ENCODE results near the gene CNDP1. TPM values are rescaled to one million over a fixed set of nuclear protein-coding genes. Genes with fewer than 3 reads are reported as not detected.

The CNDP1 gene
- total and polyA plus RNA-seq, 2 donors (not counting 1 experiment from before 2014, with no cell fraction given), result 0.19 to 0.57 TPM

GRCh38 chr18:74513883-74514205 is 20.5 kb upstream of the CNDP1 start:
- ATAC-seq (ENCODE audit: low read depth) (no peak), DNase-seq (no peak)
- H3K9ac ChIP-seq (ENCODE audit: low read length), result no peak overlapping the region
- no peak overlapping the region for H3K27ac ChIP-seq (ENCODE audit: low read length in 2 of 2)
- H4K20me1 ChIP-seq (ENCODE audit: control insufficient read depth, insufficient read depth, low read length, poor library complexity, severe bottlenecking), result peaks cover 66% of the 10 kb centered on the region
- Mint-ChIP-seq H3K27ac (no peak overlapping the region), H3K4me1 (no peaks in the 10 kb centered on the region), H3K9me3 (ENCODE audit: insufficient read depth) (no peaks in the 10 kb centered on the region), H3K27me3 (no peaks in the 10 kb centered on the region), H3K4me3 (no peak overlapping the region)
- H3K36me3 ChIP-seq (replicated peaks in 1 of 2; ENCODE audit: control extremely low read depth in 1 of 2, control insufficient read depth in 1 of 2, extremely low read depth in 1 of 2, insufficient read depth in 2 of 2, low read length in 1 of 2), result peaks cover 9 to 94% of the 10 kb centered on the region in 2 experiments
- H3K4me2 ChIP-seq (replicated peaks; ENCODE audit: low read depth, low read length, poor library complexity, severe bottlenecking), result no peak overlapping the region
- TF ChIP-seq, protein P1, sequence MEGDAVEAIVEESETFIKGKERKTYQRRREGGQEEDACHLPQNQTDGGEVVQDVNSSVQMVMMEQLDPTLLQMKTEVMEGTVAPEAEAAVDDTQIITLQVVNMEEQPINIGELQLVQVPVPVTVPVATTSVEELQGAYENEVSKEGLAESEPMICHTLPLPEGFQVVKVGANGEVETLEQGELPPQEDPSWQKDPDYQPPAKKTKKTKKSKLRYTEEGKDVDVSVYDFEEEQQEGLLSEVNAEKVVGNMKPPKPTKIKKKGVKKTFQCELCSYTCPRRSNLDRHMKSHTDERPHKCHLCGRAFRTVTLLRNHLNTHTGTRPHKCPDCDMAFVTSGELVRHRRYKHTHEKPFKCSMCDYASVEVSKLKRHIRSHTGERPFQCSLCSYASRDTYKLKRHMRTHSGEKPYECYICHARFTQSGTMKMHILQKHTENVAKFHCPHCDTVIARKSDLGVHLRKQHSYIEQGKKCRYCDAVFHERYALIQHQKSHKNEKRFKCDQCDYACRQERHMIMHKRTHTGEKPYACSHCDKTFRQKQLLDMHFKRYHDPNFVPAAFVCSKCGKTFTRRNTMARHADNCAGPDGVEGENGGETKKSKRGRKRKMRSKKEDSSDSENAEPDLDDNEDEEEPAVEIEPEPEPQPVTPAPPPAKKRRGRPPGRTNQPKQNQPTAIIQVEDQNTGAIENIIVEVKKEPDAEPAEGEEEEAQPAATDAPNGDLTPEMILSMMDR (IDR thresholded peaks at IDR 0.05), result no peak
- no peak for TF ChIP-seq EZH2 (IDR thresholded peaks at IDR 0.05; ENCODE audit: borderline replicate concordance, insufficient read depth, low read depth, low read length, poor library complexity, severe bottlenecking)
- WGBS (ENCODE audit: insufficient coverage), result 100% methylated on average over 7 of the region's 8 CpGs
- intact Hi-C loops (cut with micrococcal nuclease), result no loop called here
- CTCF ChIA-PET, result no interaction called here
- peaks cover 46% of the 10 kb centered on the region for H3K79me2 ChIP-seq (ENCODE audit: control insufficient read depth, insufficient read depth, low read length)
- no peak overlapping the region for H3K4me3 ChIP-seq (ENCODE audit: control extremely low read depth in 1 of 5, extremely low read depth in 1 of 5, insufficient read depth in 1 of 5, low read depth in 2 of 5, low read length in 4 of 5)
- H2AFZ ChIP-seq (ENCODE audit: insufficient read depth, low read depth, low read length, poor library complexity, severe bottlenecking), result no peak overlapping the region
- POLR2A ChIA-PET, result no interaction called here
- no peaks in the 10 kb centered on the region for H3K4me1 ChIP-seq (ENCODE audit: control insufficient read depth in 2 of 2, insufficient read depth in 2 of 2, low read length in 2 of 2)
- no peaks in the 10 kb centered on the region for H3K27me3 ChIP-seq (replicated peaks in 1 of 4; ENCODE audit: control extremely low read depth in 1 of 4, control insufficient read depth in 3 of 4, insufficient read depth in 4 of 4, low read length in 3 of 4)
- H3K9me3 ChIP-seq (ENCODE audit: control extremely low read depth in 1 of 3, control insufficient read depth in 2 of 3, insufficient read depth in 1 of 3, low read length in 2 of 3), result no peaks in the 10 kb centered on the region

- Histone ChIP-seq H2AFZ (ENCODE audit: insufficient read depth, low read depth, low read length, poor library complexity, severe bottlenecking) (no peak overlapping the region), H3K9ac (ENCODE audit: low read length) (no peak overlapping the region), H3K4me2 (replicated peaks; ENCODE audit: low read depth, low read length, poor library complexity, severe bottlenecking) (no peak overlapping the region), H3K4me3 (ENCODE audit: control extremely low read depth in 1 of 5, extremely low read depth in 1 of 5, insufficient read depth in 1 of 5, low read depth in 2 of 5, low read length in 4 of 5) (no peak overlapping the region), H3K36me3 (replicated peaks in 1 of 2; ENCODE audit: control extremely low read depth in 1 of 2, control insufficient read depth in 1 of 2, extremely low read depth in 1 of 2, insufficient read depth in 2 of 2, low read length in 1 of 2) (peaks cover 9 to 95% of the 10 kb centered on the region in 2 experiments), H3K4me1 (ENCODE audit: control insufficient read depth in 2 of 2, insufficient read depth in 2 of 2, low read length in 2 of 2) (no peaks in the 10 kb centered on the region), H3K79me2 (ENCODE audit: control insufficient read depth, insufficient read depth, low read length) (peaks cover 37% of the 10 kb centered on the region), H4K20me1 (ENCODE audit: control insufficient read depth, insufficient read depth, low read length, poor library complexity, severe bottlenecking) (peaks cover 55% of the 10 kb centered on the region), H3K27ac (ENCODE audit: low read length in 2 of 2) (no peak overlapping the region), H3K9me3 (ENCODE audit: control extremely low read depth in 1 of 3, control insufficient read depth in 2 of 3, insufficient read depth in 1 of 3, low read length in 2 of 3) (no peaks in the 10 kb centered on the region), H3K27me3 (replicated peaks in 1 of 4; ENCODE audit: control extremely low read depth in 1 of 4, control insufficient read depth in 3 of 4, insufficient read depth in 4 of 4, low read length in 3 of 4) (no peaks in the 10 kb centered on the region)
- no peak overlapping the region for H3K27ac Mint-ChIP-seq
- intact Hi-C loops (cut with micrococcal nuclease), result no loop called here
- H3K9me3 Mint-ChIP-seq (ENCODE audit: insufficient read depth), result no peaks in the 10 kb centered on the region
- no peak overlapping the region for H3K4me3 Mint-ChIP-seq
- no peaks in the 10 kb centered on the region for H3K27me3 Mint-ChIP-seq
- CTCF ChIA-PET, result no interaction called here
- POLR2A ChIA-PET, result no interaction called here
- no peak for TF ChIP-seq EZH2 (IDR thresholded peaks at IDR 0.05; ENCODE audit: borderline replicate concordance, insufficient read depth, low read depth, low read length, poor library complexity, severe bottlenecking)
- TF ChIP-seq, protein P1 (IDR thresholded peaks at IDR 0.05), result no peak
- H3K4me1 Mint-ChIP-seq, result no peaks in the 10 kb centered on the region
- ATAC-seq (ENCODE audit: low read depth), result no peak
- no peak for DNase-seq
- 96% methylated on average over 18 of the region's 18 CpGs for WGBS (ENCODE audit: insufficient coverage)
These were observed 19.3 kb upstream of the CNDP1 start for GRCh38 chr18:74514860-74515495.

Data from B cell (primary cell).